Measurements from ENCODE around the gene SULT1C4.

- TF ChIP-seq YY1 (IDR thresholded peaks at IDR 0.05; ENCODE audit: insufficient read depth, insufficient read length) (no peak), ZNF274 (IDR thresholded peaks at IDR 0.05; ENCODE audit: low read depth, low read length) (no peak), SUZ12 (IDR thresholded peaks at IDR 0.05; ENCODE audit: extremely low read depth, insufficient read depth, insufficient read length) (no peak)
Observed at GRCh38 chr2:108349571-108349928, 28.2 kb upstream of the SULT1C4 start.
